IMR-90 (cell line): Measurements from ENCODE around the gene ATG7. TPM values are rescaled to one million over a fixed set of nuclear protein-coding genes. Genes with fewer than 3 reads are reported as not detected.
"Not testable (repeated sequence)": the region's sequence is repeated elsewhere in the genome, so short reads cannot be mapped to it uniquely, and the experiment has no call there.

ENCODE experiments used
- ATAC-seq: fragments of 200-7000 bp; cut with Tn5 transposase; 2 replicates; pipeline ENCODE4 v1.9.1; 2020; ENCODE audit warnings: low read depth, mild to moderate bottlenecking, moderate library complexity
- BruUV-seq: library from RNA; stranded (reverse); fragments of 400-500 nt; replicated peaks from 2 replicates; lab custom pipeline; 2021; lab: Mats Ljungman, UMichigan
- CTCF ChIA-PET: fragments of 300-600 bp; formaldehyde crosslinking; extraction: SDS; loops from one replicate; lab custom pipeline; 2021; ENCODE audit warnings: antibody characterized with exemption; lab: Yijun Ruan, JAX
- POLR2A ChIA-PET: fragments of 300-600 bp; sonication (Branson Sonifier 250); formaldehyde crosslinking; loops from one replicate; lab custom pipeline; 2022; ENCODE audit warnings: antibody characterized with exemption; ENCODE audit not compliant: unreplicated experiment; lab: Charles Lee
- DNase-seq: peaks from one replicate; pipeline ENCODE4 v3.0.0; 2013
- H2AFZ ChIP-seq: replicated peaks from 2 replicates; pipeline ENCODE3; 2013; ENCODE audit warnings: low read length, mild to moderate bottlenecking; ENCODE audit not compliant: poor library complexity
- H2AK5ac ChIP-seq: 2 replicates; pipeline ENCODE4 v1.6.1; 2013; ENCODE audit warnings: low read depth, low read length, inconsistent platforms
- H2AK9ac ChIP-seq: replicated peaks from 2 replicates; pipeline ENCODE3; 2013; ENCODE audit warnings: mild to moderate bottlenecking, low read depth, low read length, moderate library complexity; ENCODE audit not compliant: poor library complexity
- H2BK120ac ChIP-seq: 2 replicates; pipeline ENCODE4 v1.6.1; 2013; ENCODE audit warnings: low read depth, low read length, inconsistent platforms
- H2BK15ac ChIP-seq: 3 replicates; pipeline ENCODE4 v1.6.1; 2013; ENCODE audit warnings: low read depth, low read length, inconsistent platforms
- H2BK20ac ChIP-seq: 2 replicates; pipeline ENCODE4 v1.6.1; 2013; ENCODE audit warnings: low read depth, mild to moderate bottlenecking, inconsistent platforms, low read length, moderate library complexity
- H2BK5ac ChIP-seq: 2 replicates; pipeline ENCODE4 v1.6.1; 2013; ENCODE audit warnings: mild to moderate bottlenecking, low read depth, low read length, inconsistent platforms; ENCODE audit not compliant: poor library complexity, severe bottlenecking
- H3K14ac ChIP-seq: replicated peaks from 2 replicates; pipeline ENCODE4 v1.6.1; 2013; ENCODE audit warnings: low read depth, low read length, inconsistent platforms
- H3K18ac ChIP-seq: 2 replicates; pipeline ENCODE4 v1.6.1; 2013; ENCODE audit warnings: low read depth, low read length, control low read depth
- H3K23ac ChIP-seq: 2 replicates; pipeline ENCODE4 v1.6.1; 2013; ENCODE audit warnings: low read depth, low read length, inconsistent platforms
- H3K27ac ChIP-seq: 2 replicates; pipeline ENCODE4 v1.5.1; 2013; ENCODE audit warnings: mild to moderate bottlenecking, control low read depth, low read length; ENCODE audit not compliant: insufficient read depth
- H3K27me3 ChIP-seq: 2 replicates; pipeline ENCODE4 v1.6.1; 2013; ENCODE audit warnings: low read length; ENCODE audit not compliant: control insufficient read depth, insufficient read depth
- H3K36me3 ChIP-seq: 2 replicates; pipeline ENCODE4 v1.6.1; 2013; ENCODE audit warnings: low read length, mixed read lengths; ENCODE audit not compliant: control insufficient read depth, insufficient read depth
- H3K4ac ChIP-seq: 2 replicates; pipeline ENCODE4 v1.6.1; 2013; ENCODE audit warnings: low read depth, low read length, inconsistent platforms
- H3K4me1 ChIP-seq: 2 replicates; pipeline ENCODE4 v1.6.1; 2013; ENCODE audit warnings: low read length, mixed read lengths; ENCODE audit not compliant: control insufficient read depth, insufficient read depth
- H3K4me2 ChIP-seq: 2 replicates; pipeline ENCODE4 v1.6.1; 2013; ENCODE audit warnings: low read depth, mild to moderate bottlenecking, control low read depth, low read length, moderate library complexity
- H3K4me3 ChIP-seq: 2 replicates; pipeline ENCODE4 v1.5.1; 2013; ENCODE audit warnings: low read depth, mild to moderate bottlenecking, control low read depth, low read length, moderate library complexity; ENCODE audit not compliant: insufficient read depth
- H3K56ac ChIP-seq: 2 replicates; pipeline ENCODE4 v1.6.1; 2013; ENCODE audit warnings: low read length, inconsistent platforms; ENCODE audit not compliant: insufficient read depth; ENCODE audit errors: extremely low read depth
- H3K79me1 ChIP-seq, 2 experiments: 2 replicates each; pipeline ENCODE4 v1.6.1; 2013; ENCODE audit warnings: low read length in 2 of 2, inconsistent platforms in 1 of 2, low read depth in 1 of 2
- H3K9ac ChIP-seq: 2 replicates; pipeline ENCODE4 v1.6.1; 2013; ENCODE audit warnings: low read depth, low read length, control low read depth
- H3K9me1 ChIP-seq: 2 replicates; pipeline ENCODE4 v1.6.1; 2013; ENCODE audit warnings: low read length, inconsistent platforms; ENCODE audit not compliant: insufficient read depth
- H3K9me3 ChIP-seq: 2 replicates; pipeline ENCODE4 v1.6.1; 2013; ENCODE audit warnings: low read length; ENCODE audit not compliant: control insufficient read depth, insufficient read depth
- H4K20me1 ChIP-seq: 2 replicates; pipeline ENCODE4 v1.6.1; 2013; ENCODE audit warnings: low read length, inconsistent platforms; ENCODE audit not compliant: insufficient read depth
- H4K5ac ChIP-seq: 2 replicates; pipeline ENCODE4 v1.6.1; 2013; ENCODE audit warnings: mild to moderate bottlenecking, low read depth, low read length, control low read depth
- H4K8ac ChIP-seq, 2 experiments: 2 replicates each; pipeline ENCODE4 v1.6.1; 2013; ENCODE audit warnings: low read depth in 2 of 2, low read length in 2 of 2, control low read depth in 1 of 2, inconsistent platforms in 1 of 2
- H4K91ac ChIP-seq: 2 replicates; pipeline ENCODE4 v1.6.1; 2013; ENCODE audit warnings: low read depth, low read length, inconsistent platforms; ENCODE audit not compliant: insufficient read depth
- WGBS, 2 experiments: methylation state at CpG; one replicate each; pipeline versions ENCODE4 v1.1.5 to v1.1.7; 2013; ENCODE audit warnings: missing lambda C conversion rate in 2 of 2; ENCODE audit not compliant: insufficient read length in 1 of 2; ENCODE audit errors: extremely low coverage in 2 of 2; 5-methylcytosine and 5-hydroxymethylcytosine counted together
- dilution Hi-C: fragments of 300-500 bp; cut with HindIII; formaldehyde crosslinking; loops from one replicate; pipeline ENCODE4 v1.14.3; 2018; ENCODE audit warnings: low sequenced_read_pairs; ENCODE audit not compliant: unreplicated experiment
- in situ Hi-C: fragments of 300-500 bp; cut with MboI; formaldehyde crosslinking; loops from 3 replicates; pipeline ENCODE4 v1.14.3; 2019; ENCODE audit warnings: low sequenced_read_pairs, inconsistent platforms, mixed read lengths
- intact Hi-C: fragments of 100-400 bp; cut with micrococcal nuclease; formaldehyde crosslinking; loops from 2 replicates; pipeline ENCODE4 v1.10.0; 2022
- polyA plus RNA-seq, 3 experiments: library from polyadenylated mRNA; depleted of rRNA; stranded (reverse); fragments of >200 nt; gene quantifications; 2 replicates each; pipeline ENCODE4 v1.2.3, GENCODE V29; 2012; ENCODE audit warnings: low replicate concordance in 1 of 3
- total RNA-seq: library from RNA; depleted of rRNA; stranded (reverse); fragments of >200 nt; gene quantifications from 2 replicates; pipeline ENCODE4 v1.2.3, GENCODE V29; 2012

ATG7 gene
- total and polyA plus RNA-seq, 2 of the 4 experiments (the other 2 are of a cell fraction), result 15.6 to 51.4 TPM

GRCh38 chr3:11502413-11502812 is 230.2 kb downstream of the ATG7 start:
- H3K36me3 ChIP-seq, H3K56ac ChIP-seq, H2BK20ac ChIP-seq, dilution Hi-C loops, H3K4me3 ChIP-seq, H3K14ac ChIP-seq, H4K8ac ChIP-seq, POLR2A ChIA-PET, BruUV-seq, H3K27ac ChIP-seq, intact Hi-C loops, H2BK15ac ChIP-seq, H4K5ac ChIP-seq, ATAC-seq, H4K91ac ChIP-seq, H3K9me1 ChIP-seq, H3K4ac ChIP-seq, H3K23ac ChIP-seq, H4K20me1 ChIP-seq, H3K9me3 ChIP-seq, H2AK5ac ChIP-seq, H2AFZ ChIP-seq, H2BK5ac ChIP-seq, H3K27me3 ChIP-seq, H2BK120ac ChIP-seq, H2AK9ac ChIP-seq, H3K9ac ChIP-seq, DNase-seq, H3K4me2 ChIP-seq, in situ Hi-C loops, H3K18ac ChIP-seq: not testable (repeated sequence)
- CTCF ChIA-PET, result interaction anchor here (0.5 kb wide), 1 partner anchor 200 kb away, joined by 3 read pairs; no protein-coding TSS in a partner anchor
- H3K79me1 ChIP-seq, result peaks cover 0 to 14% of the 10 kb centered on the region in 2 experiments; a peak in 1 of 4 replicates
- H3K4me1 ChIP-seq, result peaks cover 11% of the 10 kb centered on the region
- WGBS, 2 experiments, result no CpG with 5 or more reads among the region's 3 CpGs
